HAP-1 (cell line): Measurements from ENCODE around the gene IGSF9.

Experiments
- DNase-seq, 2 experiments: peaks; one replicate each; pipeline ENCODE4 v3.0.0-alpha.2; 2016 to 2020; ENCODE audit warnings: low spot score in 2 of 2
- H3K27me3 ChIP-seq: fragments of 250-450 bp; sonication (Bioruptor Pico); 2 replicates; pipeline ENCODE4 v1.5.1; 2020; ENCODE audit warnings: low read depth, mild to moderate bottlenecking, moderate library complexity
- H3K36me3 ChIP-seq: fragments of 250-450 bp; sonication (Bioruptor Pico); replicated peaks from 2 replicates; pipeline ENCODE4 v1.5.1; 2020; ENCODE audit warnings: mild to moderate bottlenecking
- H3K4me1 ChIP-seq: fragments of 250-450 bp; sonication (Bioruptor Pico); 2 replicates; pipeline ENCODE4 v1.5.1; 2020; ENCODE audit warnings: mild to moderate bottlenecking
- H3K4me3 ChIP-seq: fragments of 250-450 bp; sonication (Bioruptor Pico); 2 replicates; pipeline ENCODE4 v1.5.1; 2020; ENCODE audit warnings: mild to moderate bottlenecking, moderate library complexity
- H3K9me3 ChIP-seq: fragments of 250-450 bp; sonication (Bioruptor Pico); 2 replicates; pipeline ENCODE4 v1.5.1; 2020; ENCODE audit warnings: mild to moderate bottlenecking, moderate library complexity
- in situ Hi-C: fragments of 300-500 bp; cut with MboI; formaldehyde crosslinking; loops from 3 replicates; pipeline ENCODE4 v1.14.3; 2020; ENCODE audit warnings: low sequenced_read_pairs, inconsistent platforms, mixed read lengths

The IGSF9 gene

DNA sequence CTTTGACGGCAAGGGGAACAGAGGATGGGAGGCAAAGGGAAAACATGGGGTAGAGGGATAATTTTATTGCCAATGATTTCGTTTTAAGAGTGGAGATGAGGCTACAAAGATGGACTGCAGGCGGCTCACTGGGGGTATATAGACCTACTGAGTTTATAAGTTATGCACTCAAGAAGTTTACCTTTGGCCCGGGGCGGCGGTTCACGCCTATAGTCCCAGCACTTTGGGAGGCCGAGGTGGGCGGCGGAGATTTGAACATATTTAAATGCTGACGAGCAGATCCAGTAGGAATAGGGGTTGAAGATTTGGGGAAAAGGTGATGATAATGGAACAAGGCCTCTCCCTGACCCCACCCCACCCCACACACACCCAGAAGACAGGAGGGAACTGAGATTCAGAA, 16.8 kb upstream of the IGSF9 start:
- in situ Hi-C loops = no loop called here
- Histone ChIP-seq H3K9me3 (no peaks in the 10 kb centered on the region), H3K4me3 (no peak overlapping the region), H3K27me3 (peaks cover 2% of the 10 kb centered on the region; the same call in 1 of the 2 replicates), H3K36me3 (no peaks in the 10 kb centered on the region), H3K4me1 (no peaks in the 10 kb centered on the region)
- no peak for DNase-seq

GRCh38 chr1:159961636-159962035, 16.2 kb upstream of the IGSF9 start:
- Histone ChIP-seq H3K4me3 (no peak overlapping the region), H3K36me3 (no peaks in the 10 kb centered on the region), H3K9me3 (no peaks in the 10 kb centered on the region), H3K4me1 (no peaks in the 10 kb centered on the region), H3K27me3 (peaks cover 2% of the 10 kb centered on the region; the same call in 1 of the 2 replicates)
- in situ Hi-C loops = no loop called here
- no peak for DNase-seq

- Histone ChIP-seq H3K4me3 (no peak overlapping the region), H3K36me3 (no peaks in the 10 kb centered on the region), H3K27me3 (peaks cover 2% of the 10 kb centered on the region; the same call in 1 of the 2 replicates), H3K4me1 (no peaks in the 10 kb centered on the region), H3K9me3 (no peaks in the 10 kb centered on the region)
- no peak for DNase-seq
- in situ Hi-C loops = no loop called here
Measured at GRCh38 chr1:159960721-159961381, 15.4 kb upstream of the IGSF9 start.

DNA sequence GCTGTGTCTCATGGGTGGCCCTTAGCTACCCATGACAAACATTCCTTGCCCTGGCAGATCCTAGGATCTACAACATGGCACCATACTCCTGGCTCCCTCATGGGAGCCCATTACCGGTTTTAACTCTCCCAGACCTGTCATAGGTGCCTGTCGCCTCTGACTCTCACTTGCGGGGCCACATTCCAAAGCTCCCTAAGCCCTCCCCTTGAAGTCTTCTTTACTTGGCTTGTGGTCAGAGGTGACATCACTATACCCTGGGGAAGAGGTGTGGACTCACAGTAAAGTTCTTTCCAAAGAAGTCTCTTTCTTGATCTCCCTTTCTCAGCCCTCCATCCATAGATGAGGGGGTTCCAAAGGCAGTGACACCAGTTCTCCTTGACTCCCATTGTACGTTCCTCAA, 14.0 kb upstream of the IGSF9 start:
- Histone ChIP-seq H3K27me3 (no peaks in the 10 kb centered on the region; the same call in 1 of the 2 replicates), H3K4me1 (no peaks in the 10 kb centered on the region), H3K36me3 (no peaks in the 10 kb centered on the region), H3K9me3 (no peaks in the 10 kb centered on the region), H3K4me3 (no peak overlapping the region)
- in situ Hi-C loops = no loop called here
- no peak for DNase-seq

DNA sequence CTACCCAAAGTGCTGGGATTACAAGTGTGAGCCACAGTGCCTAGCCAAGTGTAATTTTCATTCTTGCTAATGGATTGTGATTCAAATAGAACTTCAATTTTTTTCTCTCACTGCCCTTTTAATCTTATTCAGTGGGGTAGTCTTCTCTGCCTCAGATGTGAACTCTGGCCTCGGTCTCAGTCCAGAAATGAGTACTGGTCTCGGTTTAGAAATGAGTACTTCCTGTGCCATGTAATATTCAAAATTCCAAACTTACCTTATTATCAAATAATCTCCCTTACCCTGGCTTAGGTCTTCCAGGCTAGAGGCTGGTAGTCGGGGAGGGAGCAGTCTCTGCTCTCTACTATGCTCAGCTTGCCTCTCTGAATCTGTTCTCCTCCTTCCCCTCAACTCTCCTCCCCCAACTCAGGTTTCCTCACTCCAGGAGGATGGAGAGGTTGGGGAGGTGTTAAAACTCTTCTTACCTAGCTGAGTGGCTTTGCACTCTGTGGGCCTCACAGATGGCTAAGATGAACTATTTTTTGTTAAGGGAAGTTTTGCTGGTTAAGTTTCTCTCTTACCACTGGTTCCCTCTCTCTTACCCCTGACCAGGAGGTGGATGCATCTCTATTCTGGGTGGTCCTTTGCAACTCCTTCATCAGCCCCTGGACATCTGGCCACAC, 13.4 kb upstream of the IGSF9 start:
- H3K4me3 ChIP-seq = no peak overlapping the region
- no peaks in the 10 kb centered on the region for H3K36me3 ChIP-seq
- in situ Hi-C loops = no loop called here
- no peaks in the 10 kb centered on the region for H3K27me3 ChIP-seq
- DNase-seq = no peak
- H3K4me1 ChIP-seq = no peaks in the 10 kb centered on the region
- no peaks in the 10 kb centered on the region for H3K9me3 ChIP-seq

DNA sequence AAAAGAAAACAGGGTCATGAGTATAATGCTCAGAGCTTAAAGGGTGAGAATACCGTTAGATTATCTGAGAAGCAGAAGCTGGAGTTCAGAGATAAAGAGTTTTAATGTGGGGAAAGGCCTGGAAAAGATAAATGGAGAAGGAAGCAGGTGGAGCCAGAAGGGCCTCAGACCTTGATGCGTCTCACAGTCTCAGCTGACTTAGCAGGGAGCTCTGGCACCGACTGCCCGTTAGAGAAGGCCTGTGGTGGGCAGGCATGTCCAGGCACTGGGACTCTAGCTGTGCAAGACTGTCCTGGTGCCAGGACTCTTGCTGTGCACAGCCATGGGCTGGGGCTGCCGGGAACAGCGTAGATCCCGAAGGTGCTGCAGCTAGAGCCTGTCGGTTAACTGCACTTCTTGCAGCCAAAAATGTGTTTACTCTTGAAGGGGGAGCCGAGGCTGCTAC, 12.4 kb upstream of the IGSF9 start:
- DNase-seq = no peak
- no peaks in the 10 kb centered on the region for H3K36me3 ChIP-seq
- H3K9me3 ChIP-seq = no peaks in the 10 kb centered on the region
- no peaks in the 10 kb centered on the region for H3K4me1 ChIP-seq
- H3K27me3 ChIP-seq = no peaks in the 10 kb centered on the region
- no peak overlapping the region for H3K4me3 ChIP-seq
- in situ Hi-C loops = no loop called here

- DNase-seq = no peak
- H3K4me1 ChIP-seq = no peaks in the 10 kb centered on the region
- no peaks in the 10 kb centered on the region for H3K36me3 ChIP-seq
- in situ Hi-C loops = no loop called here
- H3K9me3 ChIP-seq = no peaks in the 10 kb centered on the region
- no peaks in the 10 kb centered on the region for H3K27me3 ChIP-seq
- no peak overlapping the region for H3K4me3 ChIP-seq
Measured at GRCh38 chr1:159955456-159955855, 10.0 kb upstream of the IGSF9 start.

- H3K4me1 ChIP-seq = no peaks in the 10 kb centered on the region
- H3K27me3 ChIP-seq = no peaks in the 10 kb centered on the region
- H3K36me3 ChIP-seq = no peaks in the 10 kb centered on the region
- H3K4me3 ChIP-seq = no peak within 1 kb of the TSS
- no peaks in the 10 kb centered on the region for H3K9me3 ChIP-seq
- DNase-seq = no peak
- in situ Hi-C loops = no loop called here
Measured at GRCh38 chr1:159953536-159954515, 8.4 kb upstream of the IGSF9 start, which contains the start of gene SLAMF9. Gene SLAMF9 (minus strand): TSS chr1:159954237. CDS start chr1:159954137, 100 bp downstream.

DNA sequence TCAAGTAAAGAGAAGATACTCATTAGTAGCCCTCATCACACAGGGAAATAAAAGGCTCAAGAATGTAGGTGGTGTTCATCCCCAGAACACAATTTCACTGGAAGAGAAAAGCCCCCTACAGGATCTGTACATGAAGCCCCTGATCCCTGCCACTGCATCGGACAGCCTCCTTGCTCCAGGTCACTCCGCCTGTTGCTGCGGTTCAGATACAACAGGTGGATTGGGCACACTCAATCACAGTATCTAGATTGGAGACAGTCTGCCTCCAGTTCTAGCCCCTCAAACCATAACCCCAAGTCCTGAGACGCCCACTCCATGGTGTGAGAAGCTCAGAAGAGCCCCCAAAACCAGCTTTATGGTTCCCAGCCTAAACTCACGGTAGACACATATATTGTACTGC, 7.5 kb upstream of the IGSF9 start:
- in situ Hi-C loops = no loop called here

DNA sequence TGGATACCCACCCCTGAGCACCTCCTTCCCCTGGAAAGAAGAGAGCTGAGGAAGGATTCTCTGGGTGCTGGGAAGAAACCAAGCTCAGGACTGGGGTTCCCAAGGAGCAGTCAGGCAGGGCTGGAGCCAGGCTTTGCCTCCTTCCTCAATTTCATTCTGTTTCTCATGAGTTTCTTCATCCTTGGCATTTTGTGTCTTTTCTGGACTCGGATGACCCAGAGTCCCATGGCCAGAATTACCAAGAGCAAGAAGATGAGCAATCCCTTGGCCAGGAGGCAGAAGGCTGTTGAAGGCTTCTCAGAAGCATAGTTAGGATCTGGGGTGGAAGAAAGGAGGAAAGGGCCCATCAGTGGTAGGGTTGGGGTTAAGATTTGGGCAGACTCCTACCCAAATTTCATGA, 6.1 kb upstream of the IGSF9 start:
- Histone ChIP-seq H3K36me3 (no peaks in the 10 kb centered on the region), H3K4me3 (no peak overlapping the region), H3K4me1 (0 out of 2 replicates have a peak, but pooled peaks cover 4% of the 10 kb centered on the region), H3K27me3 (no peaks in the 10 kb centered on the region), H3K9me3 (no peaks in the 10 kb centered on the region)
- in situ Hi-C loops = no loop called here
- DNase-seq = no peak

More for the DNA sequence above, 7.5 kb upstream of the IGSF9 start:
- no peaks in the 10 kb centered on the region for H3K4me1 ChIP-seq
- no peak overlapping the region for H3K4me3 ChIP-seq
- H3K9me3 ChIP-seq = no peaks in the 10 kb centered on the region
- H3K36me3 ChIP-seq = no peaks in the 10 kb centered on the region
- DNase-seq = no peak
- H3K27me3 ChIP-seq = no peaks in the 10 kb centered on the region

GRCh38 chr1:159951016-159951415, 5.6 kb upstream of the IGSF9 start:
- Histone ChIP-seq H3K36me3 (no peaks in the 10 kb centered on the region), H3K4me1 (peaks cover 6% of the 10 kb centered on the region), H3K9me3 (no peaks in the 10 kb centered on the region), H3K27me3 (no peaks in the 10 kb centered on the region), H3K4me3 (no peak overlapping the region)
- no peak for DNase-seq
- in situ Hi-C loops = no loop called here

GRCh38 chr1:159949981-159950381, 4.6 kb upstream of the IGSF9 start:
- no peak for DNase-seq
- in situ Hi-C loops = loop anchor here (25.0 kb wide), 2 partner anchors 287 to 412 kb away; partner anchors contain the start of gene NHLH1

DNA sequence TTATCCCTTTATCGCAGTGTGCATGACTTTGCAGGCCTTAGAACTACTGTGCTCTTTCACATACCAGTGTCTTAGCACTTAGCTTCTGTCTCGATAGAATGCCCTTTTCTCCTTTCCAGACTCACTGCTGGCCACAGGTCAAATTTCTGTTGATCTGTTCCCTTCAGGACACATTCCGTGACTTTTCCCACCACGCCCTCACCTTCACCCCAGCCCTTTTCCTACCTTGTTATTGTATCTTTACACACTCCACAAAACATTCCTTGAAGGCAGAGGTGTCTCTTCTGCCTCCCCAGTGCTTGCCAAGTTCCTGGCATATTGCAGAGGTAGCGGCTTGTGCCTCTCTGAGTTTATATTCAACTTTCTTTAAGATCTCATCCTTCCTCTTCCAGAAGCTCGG, 3.7 kb upstream of the IGSF9 start:
- Histone ChIP-seq H3K9me3 (no peaks in the 10 kb centered on the region), H3K4me1 (peaks cover 14% of the 10 kb centered on the region), H3K27me3 (no peaks in the 10 kb centered on the region), H3K4me3 (no peak overlapping the region), H3K36me3 (no peaks in the 10 kb centered on the region)
- in situ Hi-C loops = loop anchor here (25.0 kb wide), 2 partner anchors 288 to 413 kb away; partner anchors contain the start of gene NHLH1
- DNase-seq = no peak

More at GRCh38 chr1:159949981-159950381, 4.6 kb upstream of the IGSF9 start:
- Histone ChIP-seq H3K36me3 (no peaks in the 10 kb centered on the region), H3K27me3 (no peaks in the 10 kb centered on the region), H3K4me3 (no peak overlapping the region), H3K4me1 (peaks cover 12% of the 10 kb centered on the region), H3K9me3 (no peaks in the 10 kb centered on the region)
